OCI-LY7 (cell line): ENCODE measurements around the gene C1orf159. TPM values are rescaled to one million over a fixed set of nuclear protein-coding genes. Genes with fewer than 3 reads are reported as not detected.

ENCODE experiments used
- BruUV-seq: library from RNA; stranded (reverse); fragments of 400-500 nt; replicated peaks from 2 replicates; lab custom pipeline; 2021; lab: Mats Ljungman, UMichigan
- CTCF ChIA-PET: fragments of 300-600 bp; sonication (Branson Sonifier 250); formaldehyde crosslinking; loops from one replicate; lab custom pipeline; 2022; ENCODE audit warnings: antibody characterized with exemption; ENCODE audit not compliant: unreplicated experiment; lab: Charles Lee
- POLR2A ChIA-PET: fragments of 300-600 bp; sonication (Branson Sonifier 250); formaldehyde crosslinking; loops from one replicate; lab custom pipeline; 2022; ENCODE audit warnings: antibody characterized with exemption; lab: Charles Lee
- DNase-seq: peaks from one replicate; pipeline ENCODE4 v3.0.0-alpha.2; 2015; ENCODE audit warnings: low spot score
- H2AFZ ChIP-seq: fragments of 200-600 bp; sonication (generic), shearing (Covaris generic); 2 replicates; pipeline ENCODE4 v1.6.1; 2014; ENCODE audit warnings: mild to moderate bottlenecking, antibody characterized with exemption, low read length, moderate library complexity
- H3K27ac ChIP-seq: fragments of 200-600 bp; sonication (generic); 2 replicates; pipeline ENCODE4 v1.5.1; 2014; ENCODE audit warnings: mixed run types, low read depth, mild to moderate bottlenecking, moderate library complexity, low read length, inconsistent platforms; ENCODE audit not compliant: poor library complexity, severe bottlenecking
- H3K36me3 ChIP-seq: fragments of 200-600 bp; sonication (generic); 2 replicates; pipeline ENCODE4 v1.6.1; 2014; ENCODE audit warnings: mild to moderate bottlenecking, antibody characterized with exemption, low read length, moderate library complexity, mixed read lengths; ENCODE audit not compliant: insufficient read depth
- H3K4me1 ChIP-seq: fragments of 200-600 bp; sonication (generic); 2 replicates; pipeline ENCODE4 v1.5.1; 2014; ENCODE audit warnings: mild to moderate bottlenecking, low read length; ENCODE audit not compliant: insufficient read depth, poor library complexity, severe bottlenecking
- H3K4me2 ChIP-seq: fragments of 200-600 bp; sonication (generic); 2 replicates; pipeline ENCODE4 v1.6.1; 2014; ENCODE audit warnings: mild to moderate bottlenecking, low read length
- H3K4me3 ChIP-seq: fragments of 200-600 bp; sonication (generic); 2 replicates; pipeline ENCODE4 v1.5.1; 2014; ENCODE audit warnings: mild to moderate bottlenecking, low read depth, low read length; ENCODE audit not compliant: poor library complexity, severe bottlenecking
- H3K79me2 ChIP-seq: fragments of 200-600 bp; sonication (generic); 2 replicates; pipeline ENCODE4 v1.6.1; 2016; ENCODE audit warnings: low read depth, mild to moderate bottlenecking, low read length, moderate library complexity, mixed read lengths; ENCODE audit not compliant: insufficient read depth
- H3K9me2 ChIP-seq: fragments of 200-600 bp; sonication (generic); 2 replicates; pipeline ENCODE4 v1.6.1; 2016; ENCODE audit warnings: mild to moderate bottlenecking, low read length, mixed read lengths; ENCODE audit not compliant: insufficient read depth
- H3K9me3 ChIP-seq: fragments of 200-600 bp; sonication (generic); 2 replicates; pipeline ENCODE4 v1.6.1; 2014; ENCODE audit warnings: mild to moderate bottlenecking, mixed run types, low read length, mixed read lengths
- H4K20me1 ChIP-seq: fragments of 200-600 bp; sonication (generic); 2 replicates; pipeline ENCODE4 v1.6.1; 2014; ENCODE audit warnings: mild to moderate bottlenecking, antibody characterized with exemption, low read length, moderate library complexity, mixed read lengths; ENCODE audit not compliant: insufficient read depth
- CTCF ChIP-seq: fragments of 200-600 bp; sonication (generic); conservative IDR thresholded peaks from 2 replicates; pipeline ENCODE4 v1.5.1; 2014; ENCODE audit warnings: mild to moderate bottlenecking, antibody characterized with exemption, low read length, moderate library complexity, mixed read lengths
- EZH2phosphoT487 ChIP-seq: fragments of 200-600 bp; sonication (generic); IDR thresholded peaks from 2 replicates; pipeline ENCODE4 v1.6.1; 2018; ENCODE audit warnings: low read depth, borderline replicate concordance, mild to moderate bottlenecking, mixed run types, antibody characterized with exemption, low read length, moderate library complexity, mixed read lengths
- intact Hi-C: fragments of 100-400 bp; cut with micrococcal nuclease; formaldehyde crosslinking; loops from one replicate; pipeline ENCODE4 v1.10.0; 2022; ENCODE audit not compliant: unreplicated experiment
- total RNA-seq, 2 experiments: library from RNA; depleted of rRNA in 1 of 2; stranded (reverse); fragments of >200 nt in 1 of 2; shearing (Covaris generic) in 1 of 2; gene quantifications; 2 replicates each; pipeline ENCODE4 v1.2.3, GENCODE V29; 2014 to 2022

The C1orf159 gene
- total RNA-seq, 2 experiments from 2014 or later = 24.5 to 27.6 TPM

- H3K79me2 ChIP-seq = no peaks in the 10 kb centered on the region
- no peaks in the 10 kb centered on the region for H3K36me3 ChIP-seq
- peak overlapping the region; percentile 39; the same call in 1 of the 2 replicates for H3K4me2 ChIP-seq
- H2AFZ ChIP-seq = no peak overlapping the region
- peak overlapping the region; percentile 31 for H3K4me3 ChIP-seq
- BruUV-seq = no TSS peak
- peak; percentile 48 for DNase-seq
- intact Hi-C loops = no loop called here
- TF ChIP-seq EZH2phosphoT487 (no peak), CTCF (no peak)
- no peaks in the 10 kb centered on the region for H3K9me3 ChIP-seq
- H3K4me1 ChIP-seq = peaks cover 18% of the 10 kb centered on the region
- no peaks in the 10 kb centered on the region for H4K20me1 ChIP-seq
- ChIA-PET CTCF (no interaction called here), POLR2A (interaction anchor here (1.8 kb wide), 1 partner anchor 94 kb away, joined by 8 read pairs; no protein-coding TSS in a partner anchor)
- no peak overlapping the region for H3K27ac ChIP-seq
- H3K9me2 ChIP-seq = no peaks in the 10 kb centered on the region
Observed at GRCh38 chr1:1137256-1138045, 21.6 kb upstream of the C1orf159 start.

GRCh38 chr1:1136547-1137230, 20.8 kb upstream of the C1orf159 start:
- no peaks in the 10 kb centered on the region for H4K20me1 ChIP-seq
- no peak overlapping the region for H3K4me3 ChIP-seq
- no peak overlapping the region for H3K27ac ChIP-seq
- no peaks in the 10 kb centered on the region for H3K79me2 ChIP-seq
- peaks cover 18% of the 10 kb centered on the region for H3K4me1 ChIP-seq
- H3K9me2 ChIP-seq = no peaks in the 10 kb centered on the region
- no peaks in the 10 kb centered on the region for H3K9me3 ChIP-seq
- BruUV-seq = no TSS peak
- ChIA-PET POLR2A (interaction anchor here (1.8 kb wide), 1 partner anchor 95 kb away, joined by 8 read pairs; no protein-coding TSS in a partner anchor), CTCF (no interaction called here)
- no peaks in the 10 kb centered on the region for H3K36me3 ChIP-seq
- intact Hi-C loops = no loop called here
- H3K4me2 ChIP-seq = peak overlapping the region; percentile 6; the same call in 1 of the 2 replicates
- peak; percentile 54 for DNase-seq
- TF ChIP-seq EZH2phosphoT487 (no peak), CTCF (no peak)
- H2AFZ ChIP-seq = no peak overlapping the region
